Measurements from ENCODE around the gene TICRR.
"Not testable (repeated sequence)": the region's sequence is repeated elsewhere in the genome, so short reads cannot be mapped to it uniquely, and the experiment has no call there.

Gene TICRR

GRCh38 chr15:89576417-89576773 lies 1.1 kb downstream of the TICRR start:
- ATAC-seq (ENCODE audit: insufficient read depth, low read depth) = no peak
- H3K9me3 ChIP-seq (ENCODE audit: insufficient read depth, low read length, severe bottlenecking) = no peaks in the 10 kb centered on the region
- no peak for TF ChIP-seq CTCF (IDR thresholded peaks at IDR 0.05; ENCODE audit: borderline replicate concordance, extremely low read depth, low read length, poor library complexity, severe bottlenecking)
- peak overlapping the region; percentile 92 for H3K4me2 ChIP-seq (ENCODE audit: insufficient read depth, low read length)
- H3K36me3 ChIP-seq (ENCODE audit: insufficient read depth, low read length) = peaks cover 45% of the 10 kb centered on the region
- peak overlapping the region; percentile 87 for H3K27ac ChIP-seq (ENCODE audit: low read length)
- peak overlapping the region; percentile 90 for H3K9ac ChIP-seq (ENCODE audit: low read depth, low read length)
- H3K27me3 ChIP-seq (ENCODE audit: insufficient read depth, low read length, poor library complexity) = no peaks in the 10 kb centered on the region
- peaks cover 51% of the 10 kb centered on the region for H4K20me1 ChIP-seq (ENCODE audit: insufficient read depth, low read length)
- peaks cover 61% of the 10 kb centered on the region for H3K79me2 ChIP-seq (ENCODE audit: insufficient read depth, low read length)
- peak overlapping the region; percentile 71 to 90; a peak in 3 of 4 replicates for H3K4me3 ChIP-seq (ENCODE audit: low read depth in 1 of 2, low read length in 2 of 2)
- H3K4me1 ChIP-seq (ENCODE audit: insufficient read depth, low read length) = peaks cover 53% of the 10 kb centered on the region
- DNase-seq = no peak
- no peak overlapping the region for H2AFZ ChIP-seq (ENCODE audit: low read depth, low read length)

GRCh38 chr15:89577776-89578115 lies 2.5 kb downstream of the TICRR start:
- Histone ChIP-seq H2AFZ (ENCODE audit: low read depth, low read length) (no peak overlapping the region), H4K20me1 (ENCODE audit: insufficient read depth, low read length) (peaks cover 58% of the 10 kb centered on the region), H3K27me3 (ENCODE audit: insufficient read depth, low read length, poor library complexity) (no peaks in the 10 kb centered on the region), H3K4me2 (ENCODE audit: insufficient read depth, low read length) (peak overlapping the region; percentile 92), H3K79me2 (ENCODE audit: insufficient read depth, low read length) (peaks cover 75% of the 10 kb centered on the region), H3K36me3 (ENCODE audit: insufficient read depth, low read length) (peaks cover 56% of the 10 kb centered on the region), H3K9ac (ENCODE audit: low read depth, low read length) (peak overlapping the region; percentile 60), H3K9me3 (ENCODE audit: insufficient read depth, low read length, severe bottlenecking) (no peaks in the 10 kb centered on the region), H3K4me3 (ENCODE audit: low read depth in 1 of 2, low read length in 2 of 2) (peak overlapping the region; percentile 27 to 77; a peak in 3 of 4 replicates), H3K27ac (ENCODE audit: low read length) (peak overlapping the region; percentile 58; the same call in 1 of the 2 replicates), H3K4me1 (ENCODE audit: insufficient read depth, low read length) (peaks cover 58% of the 10 kb centered on the region)
- no peak for TF ChIP-seq EZH2 (IDR thresholded peaks at IDR 0.05; ENCODE audit: borderline replicate concordance, low read depth, low read length, severe bottlenecking)
- TF ChIP-seq CTCF (IDR thresholded peaks at IDR 0.05; ENCODE audit: borderline replicate concordance, extremely low read depth, low read length, poor library complexity, severe bottlenecking) = no peak
- ATAC-seq (ENCODE audit: insufficient read depth, low read depth) (no peak), DNase-seq (no peak)

GRCh38 chr15:89578146-89578545 lies 2.9 kb downstream of the TICRR start:
- Histone ChIP-seq H3K27ac (ENCODE audit: low read length) (peak overlapping the region; percentile 58; the same call in 1 of the 2 replicates), H3K4me1 (ENCODE audit: insufficient read depth, low read length) (peaks cover 58% of the 10 kb centered on the region), H3K79me2 (ENCODE audit: insufficient read depth, low read length) (peaks cover 79% of the 10 kb centered on the region), H3K4me2 (ENCODE audit: insufficient read depth, low read length) (peak overlapping the region; percentile 92), H3K9me3 (ENCODE audit: insufficient read depth, low read length, severe bottlenecking) (no peaks in the 10 kb centered on the region), H3K4me3 (ENCODE audit: low read depth in 1 of 2, low read length in 2 of 2) (peak overlapping the region; percentile 27 to 77; a peak in 3 of 4 replicates), H4K20me1 (ENCODE audit: insufficient read depth, low read length) (peaks cover 58% of the 10 kb centered on the region), H3K9ac (ENCODE audit: low read depth, low read length) (peak overlapping the region; percentile 60), H3K27me3 (ENCODE audit: insufficient read depth, low read length, poor library complexity) (no peaks in the 10 kb centered on the region), H2AFZ (ENCODE audit: low read depth, low read length) (no peak overlapping the region), H3K36me3 (ENCODE audit: insufficient read depth, low read length) (peaks cover 60% of the 10 kb centered on the region)
- ATAC-seq (ENCODE audit: insufficient read depth, low read depth) = no peak
- DNase-seq = no peak
- no peak for TF ChIP-seq EZH2 (IDR thresholded peaks at IDR 0.05; ENCODE audit: borderline replicate concordance, low read depth, low read length, severe bottlenecking)
- no peak for TF ChIP-seq CTCF (IDR thresholded peaks at IDR 0.05; ENCODE audit: borderline replicate concordance, extremely low read depth, low read length, poor library complexity, severe bottlenecking)

- H3K9me3 ChIP-seq (ENCODE audit: insufficient read depth, low read length, severe bottlenecking); H3K4me3 ChIP-seq (ENCODE audit: low read depth in 1 of 2, low read length in 2 of 2); H2AFZ ChIP-seq (ENCODE audit: low read depth, low read length); H3K27me3 ChIP-seq (ENCODE audit: insufficient read depth, low read length, poor library complexity); DNase-seq; H3K27ac ChIP-seq (ENCODE audit: low read length); ATAC-seq (ENCODE audit: insufficient read depth, low read depth); H3K9ac ChIP-seq (ENCODE audit: low read depth, low read length): not testable (repeated sequence)
- peaks cover 99% of the 10 kb centered on the region for H3K79me2 ChIP-seq (ENCODE audit: insufficient read depth, low read length)
- peak overlapping the region; percentile 51 for H3K4me2 ChIP-seq (ENCODE audit: insufficient read depth, low read length)
- peaks cover 71% of the 10 kb centered on the region for H4K20me1 ChIP-seq (ENCODE audit: insufficient read depth, low read length)
- peaks cover 51% of the 10 kb centered on the region for H3K4me1 ChIP-seq (ENCODE audit: insufficient read depth, low read length)
- peaks cover 86% of the 10 kb centered on the region for H3K36me3 ChIP-seq (ENCODE audit: insufficient read depth, low read length)
These were observed 5.5 kb downstream of the TICRR start for GRCh38 chr15:89580747-89581146.
